GM12878 (cell line): ENCODE measurements around the gene DOP1A. TPM values are rescaled to one million over a fixed set of nuclear protein-coding genes. Genes with fewer than 3 reads are reported as not detected.
A peak's percentile ranks its signal among the peaks of the same experiment; 100 is the strongest.

Experiments used
- BHLHE40 ChIP-seq, 2 experiments: fragments of 450-650 bp in 1 of 2; IDR thresholded peaks; 2 replicates each; pipeline ENCODE4 v1.6.1; 2011 to 2017; ENCODE audit warnings: low read depth in 2 of 2, borderline replicate concordance in 1 of 2, improper control_type of control experiment in 1 of 2, low read length in 1 of 2, mild to moderate bottlenecking in 1 of 2
- CBX5 ChIP-seq: sonication (generic); IDR thresholded peaks from 2 replicates; pipeline ENCODE4 v1.6.1; 2016; ENCODE audit warnings: low read depth, moderate library complexity, mild to moderate bottlenecking, inconsistent platforms
- FOS ChIP-seq: IDR thresholded peaks from 3 replicates; pipeline ENCODE4 v1.6.1; 2011; ENCODE audit warnings: borderline replicate concordance; ENCODE audit not compliant: insufficient read length; ENCODE audit errors: extremely low read depth
- HDAC2 ChIP-seq: fragments of 200-600 bp; sonication (generic); IDR thresholded peaks from 2 replicates; pipeline ENCODE4 v1.6.1; 2017
- HDAC6 ChIP-seq: fragments of 200-600 bp; sonication (generic); IDR thresholded peaks from one replicate; pipeline ENCODE4 v1.8.0; 2017; ENCODE audit warnings: antibody characterized with exemption; ENCODE audit not compliant: unreplicated experiment
- HDGF ChIP-seq: fragments of 450-650 bp; IDR thresholded peaks from 2 replicates; pipeline ENCODE4 v1.6.1; 2016; ENCODE audit warnings: antibody characterized with exemption
- KAT2A ChIP-seq: conservative IDR thresholded peaks from 2 replicates; pipeline ENCODE4 v1.6.1; 2011; ENCODE audit warnings: low read depth, low read length; ENCODE audit not compliant: control insufficient read depth
- MTA2 ChIP-seq: fragments of 450-650 bp; IDR thresholded peaks from 2 replicates; pipeline ENCODE4 v1.6.1; 2016; ENCODE audit warnings: low read depth, mild to moderate bottlenecking, moderate library complexity
- NBN ChIP-seq: fragments of 450-650 bp; IDR thresholded peaks from 2 replicates; pipeline ENCODE4 v1.6.1; 2016
- NFYB ChIP-seq: IDR thresholded peaks from 2 replicates; pipeline ENCODE4 v1.6.1; 2011; ENCODE audit warnings: low read depth, mild to moderate bottlenecking, low read length, improper control_type of control experiment, moderate library complexity; ENCODE audit not compliant: insufficient read depth
- POLR2AphosphoS5 ChIP-seq: IDR thresholded peaks from 2 replicates; pipeline ENCODE4 v1.6.1; 2011; ENCODE audit warnings: mild to moderate bottlenecking, low read length, inconsistent platforms
- RAD51 ChIP-seq: fragments of 450-650 bp; IDR thresholded peaks from 2 replicates; pipeline ENCODE4 v1.6.1; 2016; ENCODE audit warnings: moderate library complexity, mild to moderate bottlenecking, inconsistent platforms
- RBBP5 ChIP-seq: fragments of 200-600 bp; sonication (generic); conservative IDR thresholded peaks from 2 replicates; pipeline ENCODE4 v1.6.1; 2016
- STAT3 ChIP-seq: IDR thresholded peaks from 2 replicates; pipeline ENCODE4 v1.6.1; 2011; ENCODE audit warnings: low read depth, low read length, improper control_type of control experiment
- TAF1 ChIP-seq: IDR thresholded peaks from 2 replicates; pipeline ENCODE4 v1.6.1; 2011; ENCODE audit warnings: mild to moderate bottlenecking, low read depth, low read length, borderline replicate concordance
- YBX1 ChIP-seq: fragments of 450-650 bp; IDR thresholded peaks from 2 replicates; pipeline ENCODE4 v1.6.1; 2016; ENCODE audit warnings: antibody characterized with exemption
- ZNF217 ChIP-seq: fragments of 450-650 bp; IDR thresholded peaks from 2 replicates; pipeline ENCODE4 v1.6.1; 2017; ENCODE audit warnings: antibody characterized with exemption, mild to moderate bottlenecking
- ZNF384 ChIP-seq: IDR thresholded peaks from 2 replicates; pipeline ENCODE4 v1.6.1; 2012; ENCODE audit warnings: low read depth, mild to moderate bottlenecking, low read length, improper control_type of control experiment, borderline replicate concordance
- polyA plus RNA-seq, 11 experiments: library from polyadenylated mRNA; depleted of rRNA in 4 of 11; unstranded in 6 of 11; stranded (reverse) in 5 of 11; fragments of >200 nt; fragmentation: Nextera tagmentation in 4 of 11; fragmentation: Illumina TruSeq in 1 of 11; extraction: Ambion mirVana in 4 of 11; extraction: Trizol in 1 of 11; gene quantifications; 1 replicate in 1 of 11; 2 replicates in 10 of 11; pipeline versions ENCODE4 v1.2.1 to v1.2.3, GENCODE V29; 2011 to 2016; ENCODE audit warnings: inconsistent platforms in 2 of 11, missing spikeins in 2 of 11, low read depth in 1 of 11
- total RNA-seq, 4 experiments: library from RNA; depleted of rRNA in 3 of 4; stranded (reverse); fragments of >200 nt in 3 of 4; fragmentation: Illumina TruSeq in 1 of 4; extraction: Trizol in 1 of 4; gene quantifications; 2 replicates each; pipeline versions ENCODE4 v1.2.1 to v1.2.3, GENCODE V29; 2013 to 2021
- TF ChIP-seq, protein P1 (sequence below): IDR thresholded peaks from 2 replicates; pipeline ENCODE4 v1.6.1; 2011; ENCODE audit warnings: mild to moderate bottlenecking, low read depth, low read length, moderate library complexity; ENCODE audit not compliant: insufficient replicate concordance
- TF ChIP-seq, protein P2 (sequence below): IDR thresholded peaks from 2 replicates; pipeline ENCODE4 v1.6.1; 2011; ENCODE audit warnings: low read depth, mild to moderate bottlenecking, low read length, moderate library complexity, borderline replicate concordance; ENCODE audit errors: extremely low read depth
- TF ChIP-seq, protein P3 (sequence below): IDR thresholded peaks from 2 replicates; pipeline ENCODE4 v1.6.1; 2012; ENCODE audit warnings: mild to moderate bottlenecking, low read depth, low read length
- TF ChIP-seq, protein P4 (sequence below): fragments of 450-650 bp; IDR thresholded peaks from 2 replicates; pipeline ENCODE4 v1.6.1; 2017; ENCODE audit warnings: mild to moderate bottlenecking, moderate library complexity

Gene DOP1A
- total and polyA plus RNA-seq, 10 of the 15 experiments (the other 5 are each of a cell fraction or from before 2014, with no cell fraction given), result 1.9 to 22.9 (median 10.3) TPM

DNA sequence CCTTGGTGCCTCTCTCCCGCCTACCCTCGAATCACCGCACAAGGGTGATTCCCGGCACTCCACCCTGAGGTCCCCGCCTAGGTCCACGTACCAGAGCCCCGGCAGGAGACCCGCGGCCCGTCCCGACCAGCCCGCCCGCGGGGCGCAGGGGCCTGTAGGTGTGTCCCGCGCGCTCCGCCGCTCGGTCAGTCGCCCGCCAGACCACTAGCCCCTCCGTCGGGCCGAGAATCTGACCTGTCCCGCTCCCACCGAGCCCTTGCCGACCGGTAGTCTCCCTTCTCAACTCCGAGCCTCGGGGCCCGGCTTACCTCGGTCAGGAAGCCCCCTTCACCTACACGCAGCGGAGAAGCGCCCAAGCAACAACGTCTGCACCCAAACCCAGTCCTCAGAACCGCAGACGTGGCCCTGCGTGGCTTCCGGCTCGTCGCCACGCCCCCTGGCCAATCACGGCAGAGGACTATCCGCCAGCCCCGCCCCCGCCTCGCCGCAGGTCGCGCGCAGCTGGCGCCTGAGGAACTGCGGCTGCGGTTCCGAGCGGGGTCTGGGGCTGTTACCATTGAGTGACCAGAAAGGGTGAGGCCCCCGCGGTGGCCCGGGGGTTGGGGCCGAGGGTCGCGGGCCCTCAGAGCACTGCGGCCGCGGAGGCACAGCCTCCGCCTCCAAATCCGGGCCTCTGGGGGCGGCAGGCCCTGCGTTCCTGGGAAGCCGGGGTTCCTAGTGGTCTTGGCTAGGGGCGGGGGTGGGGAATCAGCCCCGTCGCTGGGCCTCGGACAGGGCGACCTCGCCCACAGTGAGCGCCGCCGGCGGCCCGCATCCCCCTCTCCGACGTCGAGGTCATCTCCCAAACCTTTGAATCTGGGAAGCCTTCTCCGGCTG lies 125.6 kb downstream of the DOP1A start, which contains the start of the genes PGM3 and RWDD2A (continued):
- TF ChIP-seq, protein P1, sequence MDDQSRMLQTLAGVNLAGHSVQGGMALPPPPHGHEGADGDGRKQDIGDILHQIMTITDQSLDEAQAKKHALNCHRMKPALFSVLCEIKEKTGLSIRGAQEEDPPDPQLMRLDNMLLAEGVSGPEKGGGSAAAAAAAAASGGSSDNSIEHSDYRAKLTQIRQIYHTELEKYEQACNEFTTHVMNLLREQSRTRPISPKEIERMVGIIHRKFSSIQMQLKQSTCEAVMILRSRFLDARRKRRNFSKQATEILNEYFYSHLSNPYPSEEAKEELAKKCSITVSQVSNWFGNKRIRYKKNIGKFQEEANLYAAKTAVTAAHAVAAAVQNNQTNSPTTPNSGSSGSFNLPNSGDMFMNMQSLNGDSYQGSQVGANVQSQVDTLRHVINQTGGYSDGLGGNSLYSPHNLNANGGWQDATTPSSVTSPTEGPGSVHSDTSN, result no peak
- peak in 1 of 2 experiments; percentile 75; a peak in 2 of 4 replicates for TF ChIP-seq BHLHE40 (IDR thresholded peaks at IDR 0.05; ENCODE audit: borderline replicate concordance in 1 of 2, low read depth in 2 of 2, low read length in 1 of 2)
- TF ChIP-seq TAF1, result peak; percentile 81; the same call in 1 of the 2 replicates
- no peak for TF ChIP-seq FOS
- peak; percentile 92 for TF ChIP-seq POLR2AphosphoS5
- TF ChIP-seq CBX5, result no peak
- TF ChIP-seq ZNF217, result no peak
- TF ChIP-seq HDAC2, result no peak
- TF ChIP-seq HDAC6, result no peak
- TF ChIP-seq, protein P2, sequence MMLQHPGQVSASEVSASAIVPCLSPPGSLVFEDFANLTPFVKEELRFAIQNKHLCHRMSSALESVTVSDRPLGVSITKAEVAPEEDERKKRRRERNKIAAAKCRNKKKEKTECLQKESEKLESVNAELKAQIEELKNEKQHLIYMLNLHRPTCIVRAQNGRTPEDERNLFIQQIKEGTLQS, result no peak
- TF ChIP-seq NFYB, result 0 out of 2 replicates have a peak, but pooled peaks have one; percentile 12
- TF ChIP-seq, protein P3, sequence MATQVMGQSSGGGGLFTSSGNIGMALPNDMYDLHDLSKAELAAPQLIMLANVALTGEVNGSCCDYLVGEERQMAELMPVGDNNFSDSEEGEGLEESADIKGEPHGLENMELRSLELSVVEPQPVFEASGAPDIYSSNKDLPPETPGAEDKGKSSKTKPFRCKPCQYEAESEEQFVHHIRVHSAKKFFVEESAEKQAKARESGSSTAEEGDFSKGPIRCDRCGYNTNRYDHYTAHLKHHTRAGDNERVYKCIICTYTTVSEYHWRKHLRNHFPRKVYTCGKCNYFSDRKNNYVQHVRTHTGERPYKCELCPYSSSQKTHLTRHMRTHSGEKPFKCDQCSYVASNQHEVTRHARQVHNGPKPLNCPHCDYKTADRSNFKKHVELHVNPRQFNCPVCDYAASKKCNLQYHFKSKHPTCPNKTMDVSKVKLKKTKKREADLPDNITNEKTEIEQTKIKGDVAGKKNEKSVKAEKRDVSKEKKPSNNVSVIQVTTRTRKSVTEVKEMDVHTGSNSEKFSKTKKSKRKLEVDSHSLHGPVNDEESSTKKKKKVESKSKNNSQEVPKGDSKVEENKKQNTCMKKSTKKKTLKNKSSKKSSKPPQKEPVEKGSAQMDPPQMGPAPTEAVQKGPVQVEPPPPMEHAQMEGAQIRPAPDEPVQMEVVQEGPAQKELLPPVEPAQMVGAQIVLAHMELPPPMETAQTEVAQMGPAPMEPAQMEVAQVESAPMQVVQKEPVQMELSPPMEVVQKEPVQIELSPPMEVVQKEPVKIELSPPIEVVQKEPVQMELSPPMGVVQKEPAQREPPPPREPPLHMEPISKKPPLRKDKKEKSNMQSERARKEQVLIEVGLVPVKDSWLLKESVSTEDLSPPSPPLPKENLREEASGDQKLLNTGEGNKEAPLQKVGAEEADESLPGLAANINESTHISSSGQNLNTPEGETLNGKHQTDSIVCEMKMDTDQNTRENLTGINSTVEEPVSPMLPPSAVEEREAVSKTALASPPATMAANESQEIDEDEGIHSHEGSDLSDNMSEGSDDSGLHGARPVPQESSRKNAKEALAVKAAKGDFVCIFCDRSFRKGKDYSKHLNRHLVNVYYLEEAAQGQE, result no peak
- peak; percentile 67 for TF ChIP-seq NBN
- no peak for TF ChIP-seq ZNF384
- TF ChIP-seq, protein P4, sequence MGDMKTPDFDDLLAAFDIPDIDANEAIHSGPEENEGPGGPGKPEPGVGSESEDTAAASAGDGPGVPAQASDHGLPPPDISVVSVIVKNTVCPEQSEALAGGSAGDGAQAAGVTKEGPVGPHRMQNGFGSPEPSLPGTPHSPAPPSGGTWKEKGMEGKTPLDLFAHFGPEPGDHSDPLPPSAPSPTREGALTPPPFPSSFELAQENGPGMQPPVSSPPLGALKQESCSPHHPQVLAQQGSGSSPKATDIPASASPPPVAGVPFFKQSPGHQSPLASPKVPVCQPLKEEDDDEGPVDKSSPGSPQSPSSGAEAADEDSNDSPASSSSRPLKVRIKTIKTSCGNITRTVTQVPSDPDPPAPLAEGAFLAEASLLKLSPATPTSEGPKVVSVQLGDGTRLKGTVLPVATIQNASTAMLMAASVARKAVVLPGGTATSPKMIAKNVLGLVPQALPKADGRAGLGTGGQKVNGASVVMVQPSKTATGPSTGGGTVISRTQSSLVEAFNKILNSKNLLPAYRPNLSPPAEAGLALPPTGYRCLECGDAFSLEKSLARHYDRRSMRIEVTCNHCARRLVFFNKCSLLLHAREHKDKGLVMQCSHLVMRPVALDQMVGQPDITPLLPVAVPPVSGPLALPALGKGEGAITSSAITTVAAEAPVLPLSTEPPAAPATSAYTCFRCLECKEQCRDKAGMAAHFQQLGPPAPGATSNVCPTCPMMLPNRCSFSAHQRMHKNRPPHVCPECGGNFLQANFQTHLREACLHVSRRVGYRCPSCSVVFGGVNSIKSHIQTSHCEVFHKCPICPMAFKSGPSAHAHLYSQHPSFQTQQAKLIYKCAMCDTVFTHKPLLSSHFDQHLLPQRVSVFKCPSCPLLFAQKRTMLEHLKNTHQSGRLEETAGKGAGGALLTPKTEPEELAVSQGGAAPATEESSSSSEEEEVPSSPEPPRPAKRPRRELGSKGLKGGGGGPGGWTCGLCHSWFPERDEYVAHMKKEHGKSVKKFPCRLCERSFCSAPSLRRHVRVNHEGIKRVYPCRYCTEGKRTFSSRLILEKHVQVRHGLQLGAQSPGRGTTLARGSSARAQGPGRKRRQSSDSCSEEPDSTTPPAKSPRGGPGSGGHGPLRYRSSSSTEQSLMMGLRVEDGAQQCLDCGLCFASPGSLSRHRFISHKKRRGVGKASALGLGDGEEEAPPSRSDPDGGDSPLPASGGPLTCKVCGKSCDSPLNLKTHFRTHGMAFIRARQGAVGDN, result no peak; the same call in 1 of the 2 replicates
- TF ChIP-seq YBX1, result no peak
- TF ChIP-seq HDGF, result peak; percentile 91
- TF ChIP-seq RAD51, result no peak
- TF ChIP-seq MTA2, result no peak
- TF ChIP-seq RBBP5, result no peak
- no peak for TF ChIP-seq KAT2A
- no peak for TF ChIP-seq STAT3
